A673 (cell line): Measurements from ENCODE around the gene NLGN1.

Source experiments
- CTCF ChIP-seq: fragments of 300-800, 200-600 bp; sonication (generic); conservative IDR thresholded peaks from 2 replicates; pipeline ENCODE4 v1.5.1; 2017; ENCODE audit warnings: low read depth, mild to moderate bottlenecking, antibody characterized with exemption, low read length, moderate library complexity, mixed read lengths
- EZH2 ChIP-seq: fragments of 200-600 bp; sonication (generic); IDR thresholded peaks from 2 replicates; pipeline ENCODE4 v1.6.1; 2017; ENCODE audit warnings: borderline replicate concordance, low read depth, mild to moderate bottlenecking, mixed read lengths, antibody characterized with exemption, low read length; ENCODE audit not compliant: poor library complexity, severe bottlenecking

- TF ChIP-seq CTCF (no peak), EZH2 (no peak)
Measured at GRCh38 chr3:174318181-174318580, 920.6 kb downstream of the NLGN1 start.
